GM19099 (cell line): ENCODE data around the gene FNDC10.

ENCODE experiments used
- POLR2A ChIP-seq: IDR thresholded peaks from 3 replicates; pipeline ENCODE4 v1.6.1; 2011; ENCODE audit warnings: low read depth; ENCODE audit not compliant: insufficient read length; ENCODE audit errors: extremely low read depth

FNDC10 gene

DNA sequence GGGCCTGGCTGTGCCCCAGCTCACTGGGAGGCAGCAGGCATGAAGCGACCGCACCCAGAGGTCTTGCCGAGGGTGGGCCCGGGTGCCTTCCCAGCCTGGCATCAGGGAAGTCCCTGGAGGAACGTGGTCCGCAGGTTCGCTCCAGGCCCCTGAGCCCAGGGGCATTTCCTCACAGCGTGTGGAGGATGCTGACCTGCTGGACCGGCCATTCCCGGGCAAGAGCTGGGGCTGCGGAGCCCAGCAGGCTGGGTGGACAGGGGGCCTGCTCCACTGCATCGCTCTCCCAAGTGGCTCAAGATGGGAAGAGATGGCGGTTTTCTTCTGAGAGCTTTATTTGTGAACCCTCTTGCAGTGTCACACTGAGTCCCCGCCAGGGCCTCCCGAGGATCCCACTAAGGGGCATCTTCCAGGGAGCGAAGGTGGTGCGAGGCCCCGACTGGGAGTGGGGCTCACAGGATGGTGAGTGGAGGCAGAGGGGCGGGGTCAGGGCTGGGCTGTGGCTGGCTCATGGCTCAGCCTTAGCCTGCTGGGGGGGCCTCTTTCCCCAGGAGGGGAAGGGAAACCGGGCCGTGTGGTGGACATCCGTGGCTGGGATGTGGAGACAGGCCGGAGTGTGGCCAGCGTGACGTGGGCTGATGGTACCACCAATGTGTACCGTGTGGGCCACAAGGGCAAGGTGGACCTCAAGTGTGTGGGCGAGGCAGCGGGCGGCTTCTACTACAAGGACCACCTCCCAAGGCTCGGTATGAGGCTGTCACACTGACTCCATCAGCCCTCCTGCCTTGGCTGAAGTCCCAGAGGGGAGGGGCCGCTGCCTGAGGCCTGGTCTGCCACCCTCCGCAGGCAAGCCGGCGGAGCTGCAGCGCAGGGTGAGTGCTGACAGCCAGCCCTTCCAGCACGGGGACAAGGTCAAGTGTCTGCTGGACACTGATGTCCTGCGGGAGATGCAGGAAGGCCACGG, 24.8 kb upstream of the FNDC10 start:
- no peak for TF ChIP-seq POLR2A

DNA sequence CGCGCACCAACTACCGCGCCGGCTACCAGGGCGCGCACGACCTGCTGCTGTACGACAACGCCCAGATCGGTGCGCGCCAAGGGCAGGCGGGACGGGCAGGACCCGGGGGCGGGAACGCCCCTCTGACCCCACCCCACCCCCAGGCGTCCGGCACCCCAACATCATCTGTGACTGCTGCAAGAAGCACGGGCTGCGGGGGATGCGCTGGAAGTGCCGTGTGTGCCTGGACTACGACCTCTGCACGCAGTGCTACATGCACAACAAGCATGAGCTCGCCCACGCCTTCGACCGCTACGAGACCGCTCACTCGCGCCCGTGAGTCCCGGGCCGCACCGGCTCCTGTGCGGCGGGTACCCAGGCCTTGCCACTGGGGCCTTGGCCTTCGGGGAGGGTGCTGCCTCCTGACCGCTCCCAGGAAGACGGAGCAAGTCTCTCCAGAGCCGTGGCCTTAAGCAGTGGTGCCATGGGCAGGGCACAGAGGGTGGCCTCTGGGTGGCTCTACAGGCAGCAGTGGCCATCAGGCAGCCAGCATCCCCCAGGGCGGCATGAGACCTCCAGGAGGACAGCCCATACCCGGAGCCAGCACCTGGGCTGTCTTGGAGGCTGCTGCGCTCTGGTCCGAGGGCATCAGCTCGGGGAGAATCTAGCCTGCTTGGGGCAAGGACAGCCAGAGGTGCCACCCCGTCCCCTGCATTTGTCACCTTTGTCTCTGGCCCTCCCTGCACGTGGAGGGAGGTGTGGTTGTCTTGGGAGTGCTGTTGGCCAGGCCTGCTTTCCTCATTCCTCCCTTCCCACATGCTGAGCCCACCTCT, 23.9 kb upstream of the FNDC10 start:
- TF ChIP-seq POLR2A = no peak

DNA sequence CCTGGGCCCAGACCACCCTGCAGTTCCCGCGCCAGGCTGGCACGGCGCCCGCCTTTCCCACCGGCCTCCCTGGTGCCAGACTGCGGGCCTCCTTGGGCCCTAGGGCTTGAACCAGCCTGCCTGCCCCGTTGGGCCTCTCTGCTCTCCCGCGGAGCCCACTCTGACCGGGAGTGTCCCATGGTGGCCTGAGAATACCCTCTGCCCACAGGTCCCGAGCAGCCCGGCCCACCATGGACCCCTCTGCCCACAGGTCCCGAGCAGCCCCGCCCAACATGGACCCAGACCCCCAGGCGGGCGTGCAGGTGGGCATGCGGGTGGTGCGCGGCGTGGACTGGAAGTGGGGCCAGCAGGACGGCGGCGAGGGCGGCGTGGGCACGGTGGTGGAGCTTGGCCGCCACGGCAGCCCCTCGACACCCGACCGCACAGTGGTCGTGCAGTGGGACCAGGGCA, 23.3 kb upstream of the FNDC10 start:
- TF ChIP-seq POLR2A = no peak

DNA sequence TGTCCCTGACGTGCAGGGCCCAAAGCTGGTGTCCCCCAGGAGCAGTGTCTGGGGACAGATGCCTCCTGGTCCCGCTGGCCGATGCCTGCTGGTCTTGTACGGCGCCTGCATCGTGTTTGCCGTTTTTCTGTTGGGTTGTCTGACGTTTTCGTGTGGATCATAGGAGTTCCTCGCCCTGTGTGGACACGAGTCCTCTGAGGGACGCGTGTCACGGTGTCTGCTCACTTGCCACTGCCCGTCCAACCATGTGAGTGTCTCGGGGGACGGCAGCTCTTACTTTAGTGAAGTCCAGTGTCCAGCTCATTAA, 22.8 kb upstream of the FNDC10 start:
- TF ChIP-seq POLR2A = no peak

DNA sequence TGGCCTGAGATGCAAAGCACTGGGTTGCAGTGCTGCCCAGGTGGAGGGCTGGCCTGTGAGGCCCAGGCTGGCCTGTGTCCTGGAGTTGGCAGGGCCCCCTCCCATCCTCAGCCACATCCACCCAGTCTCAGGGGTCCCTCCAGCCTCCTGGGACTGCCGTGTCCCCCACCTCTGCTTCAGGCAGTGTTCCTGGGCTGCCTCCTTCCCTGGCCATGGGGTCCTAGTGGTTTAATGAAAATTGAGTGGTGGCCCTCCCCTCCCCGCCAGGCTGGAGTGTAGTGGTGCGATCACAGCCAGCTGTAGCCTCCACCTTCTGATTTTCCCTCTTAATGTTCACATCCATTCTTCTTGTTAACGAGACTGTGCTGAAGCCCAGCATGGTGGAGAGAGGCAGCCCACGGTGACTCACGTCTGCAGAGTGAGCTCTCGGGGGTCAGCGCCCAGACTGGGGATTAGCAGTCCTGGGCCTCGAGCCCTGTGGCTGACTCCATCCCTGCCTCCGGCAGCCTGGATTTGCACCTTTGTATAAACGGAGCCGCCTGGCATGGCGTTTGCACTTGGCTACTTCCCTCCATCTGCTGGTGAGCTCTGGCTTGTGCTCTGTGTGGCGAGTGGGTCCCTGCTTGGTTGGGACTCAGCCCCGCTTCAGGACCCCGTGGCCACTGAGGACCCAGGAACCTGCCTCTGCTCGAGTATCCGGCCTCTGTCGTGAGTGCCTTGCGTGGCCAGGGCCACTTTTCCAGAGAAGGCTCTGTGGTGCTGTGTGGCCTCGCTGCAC, 22.3 kb upstream of the FNDC10 start:
- TF ChIP-seq POLR2A = no peak

DNA sequence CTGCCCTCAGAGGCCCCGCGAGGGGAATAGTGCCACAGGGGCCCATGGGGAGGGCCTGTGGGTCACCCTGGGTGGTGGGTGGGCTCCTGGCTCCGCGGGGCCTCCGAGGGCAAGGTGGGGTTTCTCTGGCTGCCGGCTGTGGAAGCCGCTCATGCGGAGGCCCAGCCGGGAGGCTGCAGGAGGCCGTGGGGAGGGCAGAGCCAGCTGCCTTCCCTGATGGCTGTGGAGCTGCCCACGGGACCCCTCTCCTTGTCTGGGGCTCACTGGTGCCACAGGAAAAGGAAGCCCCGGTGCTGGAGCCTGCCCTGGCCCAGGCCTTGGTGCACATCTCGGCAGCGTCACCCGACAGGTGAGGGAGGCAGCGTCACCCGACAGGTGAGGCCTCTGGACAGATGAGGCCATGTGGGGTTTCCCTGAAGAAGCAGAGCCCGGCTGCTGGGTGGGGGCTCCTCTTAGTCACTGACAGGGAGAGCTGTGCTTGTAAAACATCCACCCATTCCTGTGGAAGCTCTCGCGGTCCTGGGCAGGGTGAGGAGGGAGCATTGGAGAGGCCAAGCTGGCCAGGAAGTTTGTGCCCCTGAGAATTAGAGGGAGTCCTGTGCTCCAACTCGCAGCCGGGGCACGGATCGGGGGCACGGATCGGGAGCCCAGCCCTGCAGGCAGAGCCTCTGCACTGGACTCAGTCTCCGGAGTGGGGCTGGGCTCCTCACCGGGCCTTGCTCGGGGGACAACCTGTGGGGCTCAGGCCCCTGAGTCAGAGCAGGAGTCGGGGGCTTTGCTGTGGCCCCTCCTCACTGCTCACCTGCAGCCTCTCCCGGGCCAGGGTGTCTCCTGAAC, 21.5 kb upstream of the FNDC10 start:
- no peak for TF ChIP-seq POLR2A

DNA sequence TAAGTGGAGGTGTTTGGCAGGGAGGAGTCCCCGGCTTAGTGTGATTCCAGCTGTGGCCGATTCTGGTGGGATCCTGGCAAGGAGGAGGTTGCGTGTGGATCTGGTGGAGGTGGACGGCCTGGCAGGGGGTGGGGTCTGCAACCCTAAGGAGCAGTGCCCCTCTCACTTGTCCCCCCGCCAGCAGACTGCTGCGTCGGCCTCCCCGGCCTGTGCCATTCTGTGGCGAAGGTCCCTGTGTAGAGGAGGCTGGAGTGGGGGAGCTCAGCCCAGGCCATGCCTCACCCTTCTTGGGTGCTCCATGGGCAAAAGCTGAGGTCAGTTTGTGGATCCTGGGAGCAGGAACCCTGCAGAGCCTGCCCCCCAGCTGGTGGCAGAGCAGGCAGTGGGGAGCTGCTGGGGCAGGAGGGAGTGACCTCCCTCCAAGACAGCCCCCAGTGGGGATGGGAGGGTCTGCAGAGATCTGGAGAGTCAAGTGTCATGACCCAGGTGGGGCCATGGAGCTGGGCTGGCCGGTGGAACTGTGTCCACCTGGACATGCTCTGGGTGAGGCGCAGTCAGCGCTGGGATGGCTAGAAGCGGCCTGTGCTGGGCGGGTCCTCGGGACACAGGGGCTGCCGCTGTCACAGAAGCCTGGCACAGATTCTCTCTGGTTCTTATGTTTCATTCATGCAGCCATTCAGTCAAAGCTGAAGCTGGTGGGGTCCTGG, 20.7 kb upstream of the FNDC10 start:
- no peak for TF ChIP-seq POLR2A

DNA sequence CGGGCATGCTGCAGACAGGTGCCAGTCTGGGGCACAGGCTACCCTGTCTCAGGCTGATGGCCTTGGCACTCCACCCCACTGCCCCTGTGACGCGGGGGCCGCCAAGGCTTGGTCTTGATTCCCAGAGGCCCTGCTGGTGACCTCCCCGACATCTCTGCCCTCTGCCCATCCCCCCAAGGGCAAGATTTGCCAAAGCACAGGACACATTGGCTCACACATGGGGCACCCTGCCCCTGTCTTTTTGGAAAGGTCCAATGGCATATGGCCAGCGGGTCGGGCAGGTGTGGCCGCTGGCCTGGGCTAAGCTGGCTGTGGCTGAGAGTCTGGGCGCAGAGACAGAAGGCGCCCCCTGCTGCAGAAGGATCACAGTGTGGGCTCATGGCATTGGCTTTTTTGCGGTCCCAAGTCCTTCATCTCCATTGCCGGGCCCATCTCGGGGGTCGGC, 20.0 kb upstream of the FNDC10 start:
- TF ChIP-seq POLR2A = no peak

DNA sequence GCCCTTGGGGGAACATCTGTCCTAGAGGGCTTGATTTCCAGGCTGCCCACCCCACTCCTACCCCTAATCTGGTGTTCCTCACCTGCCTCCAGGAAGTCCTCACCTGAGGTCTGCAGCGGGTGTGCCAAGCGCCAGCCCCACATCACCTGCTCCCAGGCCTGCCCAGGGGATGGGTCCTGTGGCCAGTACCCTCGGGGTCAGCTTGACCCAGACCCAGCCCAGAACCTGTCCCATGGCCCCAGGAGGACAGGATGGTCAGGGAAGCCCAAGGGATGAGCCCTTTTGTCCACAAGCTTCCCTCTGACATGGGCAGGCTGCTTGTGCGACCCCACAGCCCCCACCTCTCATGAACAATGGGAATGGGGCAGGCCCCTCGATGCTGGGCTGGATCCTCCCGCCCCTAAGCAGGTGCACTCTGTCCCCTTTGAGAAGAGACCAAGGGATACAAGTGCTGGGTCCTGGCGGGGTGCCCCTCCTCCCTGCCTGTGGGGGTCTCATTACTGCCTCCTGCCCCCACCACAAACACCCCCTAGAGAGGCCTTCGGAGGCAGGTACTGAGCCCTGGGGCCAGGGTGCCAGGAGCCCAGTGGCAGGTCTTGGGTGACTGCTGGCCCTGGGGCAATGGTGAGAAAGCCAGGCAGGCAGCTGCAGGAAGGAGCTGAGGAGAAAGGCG, 18.6 kb upstream of the FNDC10 start:
- no peak for TF ChIP-seq POLR2A

DNA sequence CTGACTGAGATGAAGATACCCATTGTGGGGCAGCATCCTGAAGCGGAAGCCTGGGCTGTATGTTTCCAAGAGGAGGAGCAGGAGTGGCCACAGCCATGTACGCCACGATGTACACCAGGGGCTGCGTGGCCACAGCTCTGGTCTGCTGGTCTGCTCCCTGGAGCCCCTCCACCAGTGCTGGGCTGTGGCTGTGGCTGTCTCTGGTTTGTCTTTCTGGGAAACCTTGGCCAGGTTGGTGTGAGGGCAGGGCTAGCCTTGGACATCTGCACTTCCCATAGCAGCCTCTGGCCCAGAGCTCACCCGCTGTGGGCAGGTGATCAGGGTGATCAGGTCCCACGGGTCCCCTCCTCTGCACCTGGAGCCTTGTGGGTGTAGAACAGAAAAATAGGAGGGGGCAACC, 18.0 kb upstream of the FNDC10 start:
- TF ChIP-seq POLR2A = no peak

DNA sequence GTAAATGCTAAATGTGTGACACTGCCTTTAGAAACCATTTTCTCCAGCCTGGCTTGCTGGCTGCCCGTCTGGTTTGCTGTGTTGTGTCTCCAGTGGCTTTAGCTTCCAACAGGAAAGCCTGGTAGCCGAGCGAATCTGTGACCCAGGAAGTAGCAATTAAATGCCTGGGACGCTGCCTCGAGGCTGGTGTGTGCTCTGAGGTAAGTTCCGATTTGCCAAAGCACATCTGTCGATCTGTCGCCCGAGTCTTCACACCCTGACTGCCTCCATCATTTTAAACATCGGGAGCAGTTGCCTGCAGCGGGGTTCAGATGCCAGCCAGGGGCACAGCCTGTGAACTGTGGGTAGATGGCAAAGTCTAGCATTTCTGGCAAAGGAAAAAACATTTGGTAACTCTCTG, 17.6 kb upstream of the FNDC10 start:
- no peak for TF ChIP-seq POLR2A

DNA sequence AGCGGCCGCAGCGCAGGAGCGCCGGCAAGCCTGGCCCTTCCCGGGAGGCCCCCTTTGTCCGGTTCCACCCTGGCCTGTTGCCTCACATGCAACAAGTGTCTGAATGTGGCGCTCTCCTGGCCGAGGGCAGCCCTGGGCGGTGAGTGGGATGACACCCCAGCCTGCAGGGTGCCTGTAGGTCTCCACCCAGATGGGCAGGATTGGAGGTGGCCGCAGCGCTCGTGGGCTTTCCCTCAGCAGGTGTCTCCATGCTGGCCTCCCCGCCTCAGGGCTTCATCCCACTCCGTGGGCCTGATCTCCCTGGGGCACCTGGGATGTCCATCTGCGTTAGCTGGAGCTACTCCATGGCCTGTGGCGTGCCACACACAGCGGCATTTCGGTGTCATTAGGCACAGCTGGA, 16.9 kb upstream of the FNDC10 start:
- TF ChIP-seq POLR2A = no peak
